M059J (cell line): Measurements from ENCODE around the gene FRMD3. TPM values are rescaled to one million over a fixed set of nuclear protein-coding genes. Genes with fewer than 3 reads are reported as not detected.
A peak's percentile ranks its signal among the peaks of the same experiment; 100 is the strongest.

ENCODE experiments used
- DNase-seq: peaks from one replicate; pipeline ENCODE4 v3.0.0-alpha.2; 2012; ENCODE audit warnings: low read depth
- total RNA-seq: library from RNA; depleted of rRNA; stranded (reverse); fragments of >200 nt; shearing (Covaris generic); gene quantifications from 2 replicates; pipeline ENCODE4 v1.2.3, GENCODE V29; 2014

FRMD3 gene
- total RNA-seq, 1 experiment from 2014 or later: 5.0 TPM

DNA sequence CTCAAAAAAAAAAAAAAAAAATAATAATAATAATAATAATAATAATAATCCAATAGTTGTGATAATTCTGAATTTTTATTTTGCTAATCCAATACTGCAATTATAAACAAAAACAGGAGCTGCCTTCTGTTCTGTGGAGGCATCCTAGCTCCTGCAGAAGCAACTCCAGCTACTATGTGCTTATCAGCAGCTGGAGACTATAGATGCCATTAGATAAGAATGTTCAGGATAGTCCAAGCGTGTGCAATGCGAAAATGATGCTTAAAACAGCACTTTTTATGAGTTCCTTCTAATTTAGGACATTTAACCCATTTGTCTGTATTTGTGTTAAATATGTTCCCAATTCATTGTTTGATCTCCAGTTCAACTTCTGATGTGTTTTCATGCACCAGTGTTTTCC, 254.7 kb downstream of the FRMD3 start:
- DNase-seq: no peak

- DNase-seq: peak; percentile 92
These were observed 256.6 kb downstream of the FRMD3 start for GRCh38 chr9:83281306-83282255.

DNA sequence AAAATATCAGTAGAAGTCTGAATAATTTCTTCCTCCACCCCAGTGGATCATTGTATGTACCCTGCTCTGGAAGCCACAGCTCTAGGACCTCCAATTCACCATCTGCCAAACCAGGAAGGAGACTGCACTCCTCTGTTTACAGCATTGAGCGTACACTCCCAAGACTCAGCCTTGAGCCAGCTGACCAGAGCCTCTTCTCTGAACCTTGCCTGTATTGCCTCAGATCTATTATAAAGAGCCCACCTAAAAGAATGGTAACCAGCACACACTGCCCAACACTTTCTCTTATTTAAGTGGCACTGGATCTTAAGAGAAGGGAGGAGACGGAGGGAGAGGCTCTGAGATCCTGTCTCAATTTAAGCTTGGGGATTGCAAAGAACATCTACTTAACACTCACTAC, 257.4 kb downstream of the FRMD3 start:
- DNase-seq: no peak

DNA sequence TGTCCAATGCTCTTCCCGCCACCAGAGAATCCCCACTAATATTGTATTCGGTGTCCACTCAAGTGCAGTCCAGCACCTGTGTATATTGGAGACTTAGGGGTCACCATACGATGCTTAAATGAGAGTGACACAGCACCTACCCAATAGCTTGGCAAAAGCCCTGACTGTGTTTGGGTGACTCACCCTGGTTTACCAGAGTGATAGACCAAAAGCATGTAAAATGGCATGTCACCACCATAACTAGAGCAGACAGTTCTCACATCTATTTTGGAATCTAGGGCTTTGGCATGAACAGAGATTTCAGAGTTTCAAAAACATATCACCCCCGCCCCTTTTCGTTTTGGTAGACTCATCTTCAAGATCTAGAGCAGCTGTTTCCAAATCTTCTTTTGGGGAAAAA, 257.9 kb downstream of the FRMD3 start:
- DNase-seq: peak; percentile 87

GRCh38 chr9:83274787-83275186, 263.4 kb downstream of the FRMD3 start:
- no peak for DNase-seq

DNA sequence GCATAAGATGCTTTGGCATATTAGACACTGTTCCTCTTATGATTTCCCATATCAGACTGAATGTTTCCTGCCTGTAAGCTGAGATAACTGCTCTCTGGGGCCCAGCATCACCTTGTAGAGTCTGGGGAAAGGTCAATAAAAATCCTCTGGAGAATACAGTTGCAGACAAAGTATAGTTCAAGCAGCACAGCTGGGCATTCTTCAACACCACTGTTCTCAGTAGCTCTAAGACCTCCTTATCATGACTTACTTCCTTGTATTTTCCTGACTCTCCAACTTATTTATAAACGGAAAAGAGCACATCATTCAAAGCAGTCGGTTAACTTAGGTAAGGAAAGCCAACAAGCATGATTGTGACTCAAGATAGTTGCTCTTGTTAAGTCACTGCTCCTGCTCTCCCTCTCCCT, 266.5 kb downstream of the FRMD3 start:
- no peak for DNase-seq

GRCh38 chr9:83270116-83270515, 268.1 kb downstream of the FRMD3 start:
- DNase-seq: no peak

DNA sequence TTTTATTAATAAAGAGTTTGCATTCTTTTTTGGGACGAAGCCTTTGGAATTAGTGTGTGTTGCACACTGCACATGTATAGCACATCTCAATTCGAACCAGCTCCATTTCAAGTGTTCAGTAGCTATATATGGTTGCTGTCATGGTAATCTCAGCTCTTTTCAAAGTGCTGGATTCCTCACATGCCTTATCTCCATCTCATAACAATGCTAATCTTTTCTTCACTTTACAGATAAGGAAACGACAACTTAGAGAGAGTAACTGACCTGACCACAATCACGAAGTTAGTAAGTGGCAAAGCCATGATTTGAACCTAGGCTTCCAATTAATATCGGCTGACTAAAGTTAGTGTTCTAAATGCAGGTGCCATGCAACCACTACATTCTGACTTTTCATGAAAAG, 270.5 kb downstream of the FRMD3 start:
- DNase-seq: no peak

DNA sequence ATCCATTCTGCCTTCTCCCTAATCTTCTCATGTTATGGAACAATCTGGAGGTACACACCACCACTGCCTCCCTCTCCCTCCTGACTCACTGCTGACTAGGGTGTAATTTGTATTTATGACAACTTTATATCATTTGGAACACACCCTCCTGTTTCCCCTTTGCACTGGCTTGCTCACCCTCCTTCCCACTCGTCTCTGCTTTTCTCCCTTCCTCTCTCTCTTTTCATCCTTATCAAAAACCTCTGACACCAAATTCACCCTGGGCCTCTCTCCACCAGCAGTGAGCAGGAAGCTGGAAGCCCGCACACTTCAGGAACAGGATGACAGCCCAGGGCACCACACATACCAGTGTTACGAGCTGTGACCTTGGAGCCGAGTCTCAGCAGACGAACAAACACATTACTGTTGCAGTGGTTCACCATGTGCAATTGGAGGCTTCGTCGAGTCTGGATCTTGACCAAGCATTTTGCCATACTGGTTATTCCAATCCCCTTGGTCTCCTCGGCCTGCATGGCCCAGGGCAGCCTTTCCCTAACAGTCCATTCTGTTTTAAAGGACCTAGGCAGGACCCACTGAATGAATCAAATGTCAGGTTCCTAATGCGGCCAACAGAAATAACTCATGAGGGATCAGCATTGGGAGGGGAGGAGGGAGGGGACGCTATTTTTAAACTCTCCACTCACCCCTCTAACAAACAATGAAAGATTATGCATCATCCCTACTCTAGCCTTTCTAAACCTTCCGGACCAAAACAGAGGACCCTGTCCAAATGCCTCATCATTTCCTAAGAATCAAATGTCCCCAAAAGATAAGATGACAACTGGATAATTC, 271.3 kb downstream of the FRMD3 start:
- DNase-seq: peak; percentile 58

- no peak for DNase-seq
These were observed 271.9 kb downstream of the FRMD3 start for GRCh38 chr9:83266331-83266665.

- no peak for DNase-seq
These were observed 273.9 kb downstream of the FRMD3 start for GRCh38 chr9:83264315-83264714.

GRCh38 chr9:83259558-83259957, 278.6 kb downstream of the FRMD3 start:
- no peak for DNase-seq

DNA sequence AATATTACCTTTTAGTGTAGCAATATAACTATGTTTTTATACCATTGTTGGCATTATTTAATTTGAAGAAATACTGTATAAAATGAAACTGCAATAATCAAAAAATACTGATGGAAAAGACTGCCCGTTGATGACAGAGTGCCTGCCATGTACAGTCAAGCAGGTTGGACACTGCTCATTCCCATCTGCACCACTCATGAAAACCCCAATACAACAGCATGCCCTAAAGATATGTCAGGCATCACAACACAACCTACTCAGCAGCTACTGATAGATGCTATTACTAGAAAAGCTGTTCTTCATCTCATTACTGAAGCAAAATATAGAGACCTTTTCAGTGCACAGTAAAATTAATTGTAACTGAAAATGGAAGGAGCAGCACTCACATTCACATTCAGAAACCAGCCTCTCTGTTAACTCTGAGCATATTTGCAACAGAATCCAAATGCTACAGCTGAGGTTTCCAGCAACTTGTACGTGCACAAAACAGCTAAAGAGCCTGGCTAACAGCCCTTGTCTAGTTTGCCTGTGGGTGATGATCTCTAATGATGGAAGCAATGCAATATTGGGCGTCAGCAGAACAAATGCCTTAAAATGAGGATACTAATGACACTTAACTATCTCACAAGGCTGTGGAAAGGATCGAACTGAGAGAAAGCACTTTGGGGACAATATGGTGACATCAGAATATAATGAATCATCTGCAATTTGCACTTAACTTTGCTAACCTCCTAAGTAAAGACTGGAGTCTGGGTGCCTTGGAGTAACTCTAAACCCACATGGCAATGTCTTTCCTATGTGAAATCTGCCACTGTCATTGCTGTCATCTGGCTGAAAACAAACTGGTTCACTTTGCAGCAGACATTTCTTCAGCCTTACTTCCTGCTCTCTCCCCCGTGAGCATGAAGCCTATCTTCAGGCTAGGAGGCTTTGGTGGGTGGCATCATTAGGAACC, 280.0 kb downstream of the FRMD3 start:
- no peak for DNase-seq

DNA sequence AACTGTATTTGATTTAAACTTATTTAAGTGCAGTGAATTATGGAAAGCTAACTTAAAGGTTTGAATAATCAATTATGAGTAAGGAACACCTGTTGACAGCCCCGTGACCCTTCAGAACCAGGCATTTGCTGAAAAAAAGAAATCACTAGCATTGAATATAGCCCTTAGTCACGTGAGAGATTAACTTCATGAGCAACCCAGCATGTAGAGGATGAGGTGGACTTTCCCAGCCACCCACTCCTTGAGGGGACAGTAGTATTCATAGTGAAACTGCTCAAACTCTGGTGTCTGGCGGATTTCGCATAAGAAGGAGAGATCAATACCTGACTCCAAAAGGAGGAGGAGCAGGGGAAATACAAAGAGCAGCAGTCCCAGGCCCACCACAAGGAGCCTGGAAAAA, 290.5 kb downstream of the FRMD3 start:
- DNase-seq: no peak

DNA sequence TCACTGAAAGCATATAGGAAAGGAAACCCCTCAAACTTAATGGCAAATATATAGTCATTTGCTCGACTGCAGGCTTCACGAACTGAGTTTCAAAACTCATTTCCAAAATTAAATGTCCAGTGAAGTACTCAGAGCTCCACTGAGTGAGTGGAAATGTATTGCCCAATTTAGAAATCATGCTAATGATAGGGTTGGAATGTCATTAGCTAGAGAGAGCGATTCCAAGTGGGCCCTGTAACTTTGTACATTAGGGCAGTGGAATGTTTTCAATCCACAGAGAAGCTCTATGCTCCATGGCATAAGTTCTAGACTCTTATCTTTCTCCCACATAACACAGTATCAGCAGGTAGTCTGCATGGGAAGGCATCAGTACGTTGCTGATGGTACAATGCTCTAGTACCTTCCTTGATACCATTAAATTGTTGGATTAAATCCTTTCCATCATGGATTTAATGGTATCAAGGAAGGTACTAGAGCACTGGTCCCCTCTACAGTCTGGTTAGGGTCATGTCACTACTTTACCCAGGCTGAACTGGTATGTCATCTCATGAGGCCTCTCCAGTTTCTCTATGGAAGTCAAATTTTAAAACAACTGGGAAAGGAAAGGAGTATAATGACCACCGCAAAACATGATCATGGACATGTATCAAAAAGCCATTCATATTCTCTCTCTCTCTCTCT, 292.1 kb downstream of the FRMD3 start:
- DNase-seq: no peak

GRCh38 chr9:83242066-83242465, 296.1 kb downstream of the FRMD3 start:
- no peak for DNase-seq

GRCh38 chr9:83240671-83241070, 297.5 kb downstream of the FRMD3 start:
- no peak for DNase-seq

GRCh38 chr9:83239747-83240146, 298.5 kb downstream of the FRMD3 start:
- no peak for DNase-seq

DNA sequence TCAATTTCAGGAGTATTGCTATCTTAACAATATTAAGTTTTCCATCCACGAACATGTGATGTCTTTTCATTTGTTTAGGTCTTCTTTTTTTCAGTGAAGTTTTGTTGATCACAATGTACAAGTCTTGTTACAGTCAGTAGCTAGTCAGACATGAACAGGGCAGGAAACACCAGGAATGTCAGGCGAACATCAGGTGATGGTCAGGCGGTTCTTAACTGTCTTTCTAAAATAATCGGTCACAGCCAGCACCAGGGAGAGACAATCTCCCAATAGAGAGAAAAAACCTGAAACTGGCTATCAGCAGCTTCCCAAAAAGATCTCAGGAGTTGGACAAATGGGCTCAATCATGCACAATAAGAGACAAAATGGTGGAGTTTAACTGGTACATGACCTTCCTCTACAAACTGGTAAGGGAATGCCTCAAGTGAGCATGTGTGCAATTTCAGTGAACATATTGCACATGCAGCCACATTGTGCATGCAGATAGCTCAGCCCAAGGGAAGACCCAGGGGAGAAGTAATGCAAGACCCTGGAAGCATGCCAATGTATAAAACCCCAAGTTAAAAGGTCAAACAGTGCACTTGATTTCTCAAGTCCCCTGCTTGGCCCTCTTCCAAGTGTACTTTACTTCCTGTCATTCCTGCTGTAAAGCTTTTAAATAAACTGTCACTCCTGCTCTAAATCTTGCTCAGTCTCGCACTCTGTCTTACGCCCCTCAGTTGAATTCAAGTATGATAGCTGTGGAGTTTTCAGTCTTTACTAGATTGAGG, 299.1 kb downstream of the FRMD3 start:
- peak; percentile 42 for DNase-seq

GRCh38 chr9:83236029-83236696, 302.0 kb downstream of the FRMD3 start:
- no peak for DNase-seq
